Measurements from ENCODE around the gene MCM3.

Gene MCM3

DNA sequence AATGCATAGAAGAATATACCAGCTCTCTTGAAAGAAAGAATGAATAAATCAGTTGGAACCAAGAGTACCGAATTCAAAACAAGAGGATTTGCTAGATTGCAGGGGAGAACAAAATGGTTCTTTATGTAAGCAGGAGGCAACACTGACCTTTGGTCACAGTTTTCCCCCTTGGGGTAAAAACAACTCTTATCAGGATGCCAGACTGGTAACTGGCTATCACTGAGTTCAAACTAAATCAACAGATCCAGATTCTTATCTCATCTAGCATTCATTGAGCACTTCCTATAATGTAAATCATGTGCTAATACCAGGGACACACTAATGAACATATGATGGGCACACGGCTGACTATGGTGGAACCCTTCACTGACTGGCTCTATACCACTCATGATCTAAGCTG lies 35.5 kb downstream of the MCM3 start:
- no peak for DNase-seq (ENCODE audit: low read depth)

DNA sequence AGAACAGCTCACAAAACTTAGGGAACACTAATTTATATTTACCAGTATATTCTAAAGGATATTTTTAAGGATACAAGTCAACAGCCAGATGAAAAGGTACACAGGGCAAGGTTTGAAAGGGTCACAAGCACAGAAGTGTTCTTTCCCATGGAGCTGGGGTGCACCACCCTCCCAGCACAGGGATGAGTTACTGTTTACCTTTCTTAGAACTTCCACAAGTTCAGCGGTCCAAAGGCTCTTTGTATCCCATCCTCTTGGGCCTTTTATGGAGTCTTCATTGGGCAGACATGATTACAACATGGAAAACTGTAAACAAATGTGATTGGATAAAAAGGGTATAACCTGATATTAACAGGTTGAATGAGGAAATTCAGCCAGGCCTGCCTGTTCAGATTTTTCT lies 39.1 kb downstream of the MCM3 start:
- no peak for DNase-seq (ENCODE audit: low read depth)

DNA sequence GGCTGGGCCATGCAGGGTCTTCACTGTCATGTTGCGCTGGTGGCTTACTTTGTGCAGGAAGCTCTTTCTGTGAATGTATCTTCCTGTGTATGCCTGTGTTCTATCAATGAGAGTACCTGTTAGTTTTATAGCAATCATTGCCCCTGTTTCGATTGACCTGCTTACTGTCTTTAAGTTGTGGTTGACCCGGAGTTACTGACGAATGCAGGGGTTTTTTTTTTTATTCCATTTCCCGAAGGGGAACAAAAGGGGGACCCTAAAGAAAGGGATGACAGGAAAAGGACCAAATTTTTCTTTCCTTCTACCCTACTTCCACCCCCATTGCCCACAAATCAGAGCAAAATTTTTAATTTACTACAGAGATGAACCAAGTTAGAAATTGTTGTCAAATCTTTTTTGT lies 40.1 kb downstream of the MCM3 start, which contains the start of gene IL17F:
Gene IL17F (minus strand): TSS at position 101 of the 400 bp plus-strand sequence. CDS start 71 bp downstream, at position 30.
- DNase-seq (ENCODE audit: low read depth): no peak

DNA sequence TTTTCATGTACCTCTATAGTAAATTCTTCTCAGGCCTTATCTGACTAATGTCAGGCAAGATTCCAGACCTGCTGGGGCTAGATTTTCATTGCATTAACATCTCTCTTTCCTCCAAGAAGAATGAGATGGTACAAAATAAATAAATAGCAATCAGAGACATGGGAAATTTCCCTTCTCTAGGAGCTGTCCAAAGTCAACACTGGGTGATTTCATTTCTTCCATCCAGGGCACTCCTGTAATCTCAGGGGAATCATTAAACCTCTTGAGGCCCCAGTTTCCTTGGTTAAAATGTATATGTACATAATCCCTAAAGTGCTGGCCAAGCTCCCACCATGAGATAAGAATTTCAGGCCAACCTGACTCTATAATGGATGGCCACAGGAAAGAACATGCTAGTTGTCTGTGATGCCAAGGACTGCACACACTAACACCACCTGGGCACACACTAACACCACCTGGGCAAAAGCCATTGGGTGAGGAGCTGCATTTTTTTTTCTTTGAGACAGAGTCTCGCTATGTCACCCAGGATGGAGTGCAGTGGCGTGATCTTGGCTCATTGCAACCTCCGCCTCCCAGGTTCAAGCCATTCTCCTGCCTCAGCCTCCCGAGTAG lies 41.2 kb downstream of the MCM3 start:
- DNase-seq (ENCODE audit: low read depth): no peak

DNA sequence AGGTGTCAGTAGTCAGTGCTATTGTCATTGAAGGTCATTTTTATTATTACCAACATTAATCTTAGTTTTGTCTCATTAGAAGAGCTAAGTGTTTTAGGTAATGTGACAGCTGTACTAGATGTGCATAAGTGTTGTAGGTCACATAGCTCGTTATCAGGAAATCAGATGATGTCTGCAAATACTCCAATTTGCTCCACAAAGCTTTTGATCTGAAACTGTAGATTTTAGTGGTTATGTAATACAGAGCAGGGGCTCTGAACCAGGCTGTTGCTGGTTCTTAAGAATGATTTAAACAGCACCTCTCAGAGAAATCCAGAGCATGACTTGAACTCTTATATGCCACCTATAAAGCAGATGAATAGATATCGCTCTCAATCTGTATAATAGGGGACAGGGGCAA lies 42.7 kb downstream of the MCM3 start:
- no peak for DNase-seq (ENCODE audit: low read depth)

DNA sequence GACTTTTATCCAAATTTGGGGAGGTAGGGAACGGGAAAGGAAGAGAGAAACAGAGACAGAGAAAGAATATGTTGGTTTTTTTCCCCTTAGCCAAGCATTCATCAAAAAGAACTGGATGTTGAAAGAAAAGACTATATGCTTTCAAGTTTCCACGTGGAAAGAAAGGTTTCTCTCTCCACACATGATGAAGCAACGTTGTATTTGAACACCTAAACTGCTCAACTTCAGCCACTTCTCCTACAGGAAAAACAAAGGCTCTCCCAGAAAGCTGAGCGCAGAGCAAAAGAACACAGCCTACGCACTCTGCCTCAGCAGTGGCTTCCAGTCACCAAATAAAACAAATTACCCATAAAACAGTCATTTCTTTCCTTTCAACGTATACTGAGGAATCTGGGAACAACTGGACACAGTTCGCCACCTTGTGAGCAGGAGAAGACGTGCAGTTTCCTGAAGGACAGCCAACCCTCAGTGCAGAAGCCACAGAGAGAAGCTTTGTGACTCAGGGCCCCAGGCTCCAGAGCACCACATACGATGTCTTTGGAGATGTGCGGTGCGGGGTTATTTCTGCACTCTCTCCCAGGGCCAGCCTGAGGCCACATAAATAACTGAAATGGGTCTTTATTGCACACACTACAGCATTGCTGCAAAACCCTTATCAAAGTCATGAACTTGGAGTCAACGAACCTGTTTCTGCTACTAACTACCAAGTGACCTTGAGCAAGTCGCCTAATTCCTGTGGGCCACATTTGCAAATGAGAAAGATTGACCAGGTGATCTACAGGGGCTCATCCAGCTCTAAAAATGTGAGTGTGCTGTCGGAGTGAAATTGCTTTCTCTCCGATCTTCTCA lies 50.3 kb downstream of the MCM3 start:
- peak; percentile 54 for DNase-seq (ENCODE audit: low read depth)

DNA sequence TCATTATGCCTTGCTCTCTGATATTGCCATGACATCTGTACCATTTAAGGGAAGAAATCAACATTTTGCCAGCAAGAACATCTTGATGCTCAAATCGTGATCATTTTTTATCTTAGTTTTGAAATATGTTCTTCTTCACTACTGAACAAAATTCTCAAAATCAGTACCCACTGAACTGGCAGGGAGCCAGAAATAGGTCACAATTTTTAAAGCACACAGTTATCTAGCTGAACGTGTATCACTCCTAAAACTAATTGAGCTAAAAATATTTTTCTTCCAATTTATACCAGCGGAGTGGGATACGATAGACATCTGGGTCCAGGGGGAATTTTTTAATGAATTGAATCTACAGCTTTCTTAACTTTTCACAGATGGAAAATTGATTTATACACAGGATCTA lies 51.5 kb downstream of the MCM3 start:
- no peak for DNase-seq (ENCODE audit: low read depth)

DNA sequence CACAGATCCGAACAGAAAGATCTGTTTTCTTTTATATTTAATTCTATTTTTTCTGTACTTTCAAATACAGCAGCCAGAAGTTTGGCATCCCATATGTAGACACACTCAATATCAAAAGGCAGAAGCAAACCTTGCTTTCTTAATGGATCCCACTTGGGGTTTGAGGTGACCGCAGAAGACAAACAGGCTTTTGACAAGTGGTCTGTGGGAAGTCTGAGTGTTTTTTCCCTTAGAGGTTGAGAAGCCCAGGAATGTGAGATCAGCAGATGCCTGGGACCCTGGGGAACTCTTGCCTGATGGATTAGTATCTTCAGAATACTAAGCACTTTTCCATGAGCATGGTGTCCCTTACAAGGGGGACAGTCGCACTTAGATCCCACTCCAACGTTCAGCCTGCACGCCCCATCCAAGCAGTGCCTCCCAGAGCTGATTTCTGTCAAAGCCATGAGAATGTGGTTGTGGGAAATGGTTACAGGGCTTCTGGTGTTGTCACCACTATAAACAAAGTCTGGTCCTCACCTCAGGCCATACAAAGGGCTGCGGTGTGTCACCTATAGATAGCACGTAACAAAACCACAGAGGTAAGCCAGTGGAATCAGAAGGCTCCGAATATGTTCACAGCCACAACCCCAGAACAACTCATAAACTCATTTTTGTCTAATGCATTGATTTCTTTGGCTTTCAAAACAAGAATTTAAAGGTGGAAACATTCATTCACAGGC lies 53.0 kb downstream of the MCM3 start:
- no peak for DNase-seq (ENCODE audit: low read depth)

DNA sequence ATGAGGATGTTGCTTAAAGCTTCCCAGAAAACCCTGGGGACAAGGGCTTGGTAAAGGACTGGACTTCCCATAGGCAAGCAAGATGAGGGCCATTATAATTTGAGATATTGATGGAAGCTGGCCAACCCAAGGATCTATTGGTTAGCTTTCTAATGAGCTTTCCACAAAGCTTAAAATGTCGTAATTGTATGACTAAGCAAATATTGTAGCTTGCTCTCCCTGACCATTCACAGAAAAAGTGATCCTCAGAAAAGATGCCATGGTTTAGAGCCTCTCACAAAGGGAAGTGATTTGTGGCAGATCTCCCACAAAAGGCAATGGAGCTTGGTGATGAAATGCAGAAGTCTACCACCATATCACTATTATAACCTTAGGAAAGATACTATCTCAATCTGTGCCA lies 53.9 kb downstream of the MCM3 start:
- DNase-seq (ENCODE audit: low read depth): no peak

DNA sequence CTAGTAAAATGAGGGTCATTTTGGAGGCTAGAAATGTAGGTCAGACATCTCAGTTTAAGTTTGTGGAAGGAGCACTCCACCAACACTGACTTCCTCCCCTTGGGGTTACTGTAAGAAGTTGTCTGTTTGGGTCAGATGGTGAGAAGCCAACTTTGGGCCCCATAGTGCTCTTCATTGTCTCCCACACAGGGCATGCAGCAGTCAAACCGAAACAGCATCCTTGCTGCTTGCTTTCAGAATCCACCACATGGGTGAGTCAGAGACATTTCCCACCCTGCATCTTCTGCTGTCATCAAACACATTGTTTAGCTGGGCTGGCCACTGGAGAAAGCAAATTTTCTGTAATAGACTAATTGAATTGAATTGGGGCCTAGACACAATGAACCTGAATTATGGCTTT lies 57.0 kb downstream of the MCM3 start:
- DNase-seq (ENCODE audit: low read depth): no peak

DNA sequence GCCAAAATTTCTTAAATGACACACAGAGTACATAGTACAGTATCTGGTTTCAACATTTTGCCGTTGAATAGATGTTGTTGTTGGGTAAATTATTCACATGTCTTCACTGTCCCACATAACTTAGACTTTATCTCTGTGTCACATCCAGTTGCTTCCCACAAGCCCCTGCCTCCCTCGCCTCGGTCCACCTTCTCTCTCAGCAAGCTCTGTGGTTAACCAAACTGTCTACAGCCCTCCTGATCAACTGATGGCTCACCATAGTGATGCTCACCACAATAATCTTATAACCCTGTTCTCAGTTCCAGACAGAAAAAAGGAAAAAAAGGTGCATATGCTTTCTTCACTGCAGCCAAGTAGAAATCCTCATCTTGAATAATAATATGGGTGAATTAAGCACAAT lies 63.2 kb downstream of the MCM3 start:
- DNase-seq (ENCODE audit: low read depth): no peak

DNA sequence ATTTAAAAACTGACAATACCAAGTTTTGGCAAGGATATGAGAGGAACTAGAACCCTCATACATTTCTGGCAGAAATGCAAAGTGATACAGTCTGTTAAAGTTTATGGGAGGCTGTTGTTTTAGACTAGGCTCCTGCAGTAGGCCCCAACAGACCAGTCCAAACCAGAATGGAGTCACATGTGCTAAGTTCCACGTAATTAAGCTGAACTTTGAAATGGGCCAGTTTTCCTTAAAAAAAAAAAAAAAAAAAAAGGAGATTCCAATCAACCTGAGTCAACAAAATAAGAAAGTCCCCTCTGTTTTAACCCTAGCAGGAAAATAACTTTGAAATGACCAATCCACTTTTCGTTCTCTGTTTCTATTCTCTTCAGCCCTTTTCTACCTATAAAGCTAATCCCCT lies 66.8 kb downstream of the MCM3 start:
- DNase-seq (ENCODE audit: low read depth): no peak

DNA sequence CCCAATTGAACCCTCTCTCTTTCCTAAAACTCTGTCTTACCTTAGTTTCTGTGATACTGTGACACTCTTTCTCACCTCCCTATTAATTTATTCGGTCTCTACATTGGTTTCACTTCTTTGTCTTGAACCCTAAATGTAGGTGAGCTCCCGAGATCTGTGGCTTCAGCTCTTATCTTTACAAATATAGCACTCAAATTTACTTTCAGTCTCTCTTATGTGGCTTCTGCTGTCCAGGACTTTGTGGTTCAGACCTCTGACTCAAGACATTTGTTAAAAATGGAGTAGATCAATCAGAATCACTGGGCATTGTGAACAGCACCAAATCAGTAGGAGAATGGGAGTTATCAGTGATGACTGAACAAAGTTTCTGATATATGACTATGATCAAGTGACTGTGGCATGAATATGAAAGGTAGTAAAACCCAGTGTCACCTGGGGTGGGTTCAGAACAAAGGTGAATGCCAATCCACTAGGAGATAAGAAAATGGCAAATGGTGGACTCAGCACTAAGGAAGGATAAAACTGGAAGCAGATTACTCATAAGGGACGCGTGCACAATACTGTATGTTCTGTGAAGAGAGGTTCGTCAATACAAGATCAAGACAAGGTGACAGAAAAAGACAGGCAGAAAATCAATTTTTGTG lies 67.5 kb downstream of the MCM3 start:
- no peak for DNase-seq (ENCODE audit: low read depth)

DNA sequence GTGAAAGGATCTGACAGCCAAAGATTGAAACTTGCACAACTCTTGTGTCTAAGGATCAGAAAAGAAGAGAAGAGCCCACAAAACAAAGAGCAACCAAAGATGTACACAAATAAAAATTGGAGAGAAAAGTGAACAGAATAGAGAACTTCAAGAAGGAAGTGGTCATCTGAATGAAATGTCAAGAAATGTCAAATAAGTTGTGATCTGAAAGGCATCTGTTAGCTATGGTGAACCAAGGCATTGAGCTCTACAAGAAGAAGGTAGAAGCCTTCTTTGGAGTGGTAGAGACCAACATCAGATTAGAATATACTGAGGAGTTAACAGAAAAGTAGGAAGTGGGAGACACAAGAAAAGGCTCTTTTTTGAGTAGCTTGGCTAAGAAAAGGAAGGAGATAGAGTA lies 68.8 kb downstream of the MCM3 start:
- no peak for DNase-seq (ENCODE audit: low read depth)
